GM21528 (cell line): ENCODE results near the gene EFR3B.
"Not testable (repeated sequence)": the region's sequence is repeated elsewhere in the genome, so short reads cannot be mapped to it uniquely, and the experiment has no call there.

Experiments
- ATAC-seq: cut with Tn5 transposase; IDR thresholded peaks from one replicate; pipeline ENCODE4 v1.9.1; 2021; ENCODE audit warnings: mild to moderate bottlenecking, moderate library complexity; ENCODE audit not compliant: unreplicated experiment, low FRiP score

The EFR3B gene

DNA sequence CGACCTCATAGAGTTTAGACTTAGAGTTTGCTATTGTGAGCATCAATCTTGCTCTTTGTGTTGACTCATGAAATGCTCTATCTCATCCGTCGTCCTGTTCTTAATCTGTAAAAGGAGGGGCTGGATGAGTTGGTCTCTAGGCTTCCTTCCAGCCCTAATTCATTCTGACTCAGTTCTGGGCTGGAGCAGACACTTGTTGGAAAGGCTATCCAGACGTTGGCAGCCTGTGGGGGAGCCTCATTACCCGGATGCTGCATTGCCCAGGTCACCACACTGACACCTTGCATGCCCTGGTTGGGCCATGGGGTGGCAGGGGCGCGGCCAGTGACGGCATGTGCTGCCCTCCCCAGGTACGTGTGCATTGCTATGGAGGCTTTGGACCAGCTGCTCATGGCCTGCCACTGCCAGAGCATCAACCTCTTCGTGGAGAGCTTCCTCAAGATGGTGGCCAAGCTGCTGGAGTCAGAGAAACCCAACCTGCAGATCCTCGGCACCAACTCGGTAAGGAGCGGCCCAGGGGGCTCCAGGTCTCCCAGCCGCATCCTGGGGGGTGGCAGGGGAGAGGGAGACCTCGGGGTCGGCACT, 61.5 kb downstream of the EFR3B start:
- ATAC-seq = no peak

DNA sequence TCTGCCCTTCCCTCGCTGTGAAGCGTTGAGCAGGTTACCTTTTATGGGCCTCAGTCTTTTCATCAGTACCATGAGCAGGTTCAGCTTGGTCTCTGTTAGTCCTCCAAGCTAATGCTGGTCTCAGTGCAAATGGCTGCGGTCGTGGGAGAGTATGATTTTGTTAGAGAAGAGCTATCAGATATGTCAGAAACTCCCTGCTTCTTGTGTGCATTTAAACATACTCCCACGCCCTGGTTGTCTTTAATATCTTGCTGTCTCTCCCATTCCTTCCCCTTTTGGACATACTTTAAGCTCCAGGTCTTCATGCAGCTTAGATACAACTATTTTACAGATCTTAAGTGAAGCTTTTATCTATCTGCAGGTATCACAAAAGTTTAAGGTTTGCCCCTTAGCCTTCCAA, 62.9 kb downstream of the EFR3B start:
- ATAC-seq = no peak

DNA sequence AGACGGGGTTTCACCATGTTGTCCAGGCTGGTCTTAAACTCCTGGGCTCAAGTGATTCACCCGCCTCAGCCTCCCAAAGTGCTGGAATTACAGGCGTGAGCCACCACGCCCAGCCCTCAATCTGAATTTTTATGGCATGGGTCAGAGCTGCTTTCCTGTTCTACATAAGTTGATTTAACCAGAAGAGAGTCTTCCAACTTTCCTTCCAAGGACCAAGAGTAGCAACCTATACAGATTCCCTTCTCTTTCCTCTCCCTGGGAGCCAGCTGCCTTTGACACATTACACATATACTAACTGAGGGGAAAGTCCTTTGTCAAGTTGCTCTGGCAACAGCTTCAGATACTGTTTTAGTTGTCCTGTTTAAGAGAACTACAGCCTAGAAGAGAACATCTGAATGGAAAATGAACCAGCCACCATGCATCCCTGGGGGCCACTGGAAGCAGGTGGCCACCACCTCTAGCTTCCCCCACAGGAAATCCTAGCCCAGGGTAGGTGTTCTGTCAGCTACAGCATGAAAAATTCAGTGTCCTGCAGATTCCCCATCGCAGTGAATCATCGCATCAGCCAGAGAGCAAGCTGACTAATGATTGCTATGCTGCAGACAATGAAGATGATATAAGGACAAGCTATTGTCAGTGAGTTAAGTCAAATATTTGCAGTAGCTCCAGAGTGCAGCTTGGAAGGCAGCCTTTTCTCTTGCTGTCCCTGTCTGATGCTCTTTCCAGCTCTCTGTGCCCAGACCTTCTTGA, 63.6 kb downstream of the EFR3B start:
- ATAC-seq = no peak

DNA sequence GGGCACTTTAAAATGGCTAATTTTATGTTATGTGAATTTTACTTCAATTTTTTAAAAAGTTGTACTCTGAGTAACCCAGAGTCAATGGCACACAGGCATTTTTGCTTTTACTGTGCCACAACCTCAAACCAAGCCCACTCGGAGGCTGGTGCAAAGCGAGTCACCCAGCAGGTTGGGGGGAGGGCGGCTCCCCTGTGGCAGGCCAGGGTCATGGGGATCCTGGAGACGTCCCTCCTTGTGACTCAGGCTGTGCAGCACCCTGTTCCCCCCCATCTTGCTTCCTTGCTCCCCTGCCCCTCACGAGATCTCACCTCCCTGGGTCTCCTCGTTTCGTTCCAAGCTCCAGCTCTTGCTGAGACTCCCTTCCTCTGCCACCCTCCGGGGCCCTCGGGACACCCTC, 67.9 kb downstream of the EFR3B start:
- ATAC-seq = no peak

DNA sequence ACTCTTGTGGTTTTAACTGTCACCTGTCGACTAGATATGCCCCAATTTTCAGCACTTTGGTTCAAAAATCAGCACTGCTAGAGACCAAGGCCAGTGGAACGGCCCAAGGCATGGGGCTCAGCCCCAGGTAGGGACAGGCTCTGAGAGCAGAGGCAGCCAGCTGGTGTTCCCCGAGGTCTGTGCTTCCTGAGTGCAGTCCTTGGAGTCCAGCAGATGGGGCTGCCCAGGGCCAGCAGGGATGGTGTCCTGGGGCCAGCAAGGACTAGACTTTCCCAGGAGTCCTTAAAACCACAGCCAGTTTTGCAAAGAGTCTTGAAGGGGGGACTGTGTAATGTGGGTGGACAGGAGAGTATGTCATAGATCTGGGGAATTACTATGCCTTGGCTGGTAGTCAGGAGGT, 70.2 kb downstream of the EFR3B start:
- ATAC-seq = no peak

DNA sequence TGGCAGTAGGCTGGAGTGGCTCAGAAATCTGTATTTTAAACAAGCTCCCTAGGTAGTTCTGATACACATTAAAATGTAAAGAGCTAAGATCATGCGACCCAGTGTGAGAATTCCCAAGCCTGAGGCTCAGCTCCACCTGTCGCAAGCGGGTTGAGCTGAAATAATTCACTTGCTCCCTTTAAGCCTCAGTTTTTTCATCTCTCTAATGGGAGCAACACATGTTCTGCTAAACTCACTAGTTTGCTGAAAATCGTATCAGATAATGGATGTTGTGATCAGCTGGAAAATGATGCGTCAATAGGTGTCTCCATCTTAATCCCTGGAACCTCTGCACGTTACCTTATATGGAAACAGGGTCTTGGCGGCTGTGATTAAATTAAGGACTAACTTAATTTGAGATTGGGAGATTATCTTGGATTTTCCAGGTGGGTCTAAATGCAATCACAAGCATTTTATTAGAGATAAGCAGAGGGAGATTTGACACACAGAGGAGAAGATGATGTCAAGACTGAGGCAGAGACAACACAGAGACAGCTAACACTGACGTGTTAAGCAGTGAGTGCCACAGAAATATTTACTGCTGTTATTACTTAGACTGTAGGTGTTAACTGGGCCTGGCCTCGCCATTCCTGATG, 73.5 kb downstream of the EFR3B start:
- no peak for ATAC-seq

DNA sequence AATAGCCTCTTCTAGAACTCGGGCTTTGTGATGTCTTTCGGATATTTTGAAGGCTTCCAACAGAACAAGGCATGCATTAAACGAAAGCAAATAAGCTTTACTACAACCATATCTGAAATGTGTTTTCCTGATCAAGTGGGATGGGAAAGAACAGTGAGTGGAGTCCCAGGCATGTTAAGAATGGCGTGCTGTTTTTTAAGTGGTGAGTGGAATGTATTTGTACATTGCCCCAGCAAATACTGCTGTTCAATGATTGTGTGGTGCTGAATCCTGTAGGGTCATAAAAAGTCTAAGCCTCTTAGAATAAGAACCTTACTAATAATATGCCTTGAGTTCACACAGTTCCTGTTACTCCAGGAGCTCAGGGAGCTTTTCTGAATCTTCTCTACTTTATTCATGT, 74.0 kb downstream of the EFR3B start:
- no peak for ATAC-seq

DNA sequence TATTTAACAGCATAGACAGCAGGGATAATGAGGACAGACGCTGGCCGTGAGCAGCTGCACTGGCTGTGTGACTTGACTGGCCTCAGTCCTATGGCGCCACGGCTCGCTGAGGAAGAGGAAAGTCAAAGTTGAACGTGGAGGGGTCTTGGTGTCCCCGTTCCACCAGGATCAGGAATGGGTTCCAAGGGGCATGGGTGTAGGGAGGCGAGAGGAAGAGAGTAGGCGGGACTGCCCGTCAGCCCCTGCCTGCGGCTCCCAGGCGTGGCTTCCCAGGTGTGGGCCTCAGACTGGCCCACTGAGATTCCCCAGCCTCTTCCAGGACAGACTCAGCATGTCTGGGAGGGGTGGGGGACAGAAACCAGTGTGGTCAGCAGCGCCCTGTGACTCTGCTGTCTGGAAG, 75.1 kb downstream of the EFR3B start:
- ATAC-seq = no peak

DNA sequence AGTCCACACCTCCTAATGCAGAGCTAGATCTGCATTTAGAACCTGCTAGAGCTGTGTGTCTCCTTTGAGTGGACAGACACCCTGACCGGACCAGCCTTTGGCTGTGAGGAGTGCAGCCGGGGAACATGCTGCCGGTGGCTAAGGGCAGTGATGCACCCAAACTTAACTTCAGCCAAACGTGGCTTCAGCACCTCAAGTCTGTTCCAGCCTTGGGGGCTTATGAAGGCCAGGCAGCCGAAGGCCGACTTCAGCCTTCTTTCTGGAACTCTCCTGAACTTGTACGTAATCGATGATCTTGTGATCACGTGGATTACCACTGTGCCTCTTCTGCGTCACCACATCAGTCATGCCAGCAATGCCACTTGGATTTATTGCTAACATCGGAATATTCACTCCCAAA, 77.4 kb downstream of the EFR3B start:
- no peak for ATAC-seq

DNA sequence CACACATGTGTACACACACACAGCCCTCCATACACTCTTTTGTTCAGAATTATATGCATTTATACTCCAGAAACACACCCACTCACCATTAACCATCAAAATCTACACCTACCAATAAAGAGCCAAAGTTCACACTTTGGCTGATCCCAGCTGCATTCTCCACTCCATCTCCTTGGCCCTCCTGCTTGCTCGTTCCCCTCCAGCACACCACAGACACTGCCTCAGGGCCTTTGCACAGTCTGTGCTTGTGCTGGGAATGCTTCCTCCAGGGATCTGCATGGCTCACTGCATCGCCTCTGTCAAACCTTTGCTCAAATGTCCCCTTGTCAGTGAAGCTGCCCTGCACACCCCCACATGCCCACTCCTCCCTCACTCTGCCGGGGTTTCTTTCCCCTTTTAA, 80.5 kb downstream of the EFR3B start:
- no peak for ATAC-seq

DNA sequence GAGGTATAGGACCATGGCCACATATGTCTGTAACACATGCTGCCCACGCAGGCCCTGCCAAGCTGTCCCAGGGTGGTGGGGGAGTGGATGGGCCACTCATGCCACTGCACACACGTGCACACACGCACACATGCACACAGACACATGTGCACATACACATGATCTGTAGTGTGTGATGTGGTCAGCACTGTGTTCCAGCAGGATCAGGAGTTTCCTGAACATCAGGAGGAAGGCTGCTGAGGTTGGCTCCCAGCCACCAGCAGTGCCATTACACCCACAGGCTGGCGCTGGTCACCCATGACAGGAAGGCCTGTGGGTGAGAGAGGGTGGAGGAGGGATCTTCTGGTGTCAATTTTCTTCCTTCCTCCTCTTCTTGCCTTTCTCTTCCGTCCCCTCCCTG, 81.8 kb downstream of the EFR3B start:
- no peak for ATAC-seq

DNA sequence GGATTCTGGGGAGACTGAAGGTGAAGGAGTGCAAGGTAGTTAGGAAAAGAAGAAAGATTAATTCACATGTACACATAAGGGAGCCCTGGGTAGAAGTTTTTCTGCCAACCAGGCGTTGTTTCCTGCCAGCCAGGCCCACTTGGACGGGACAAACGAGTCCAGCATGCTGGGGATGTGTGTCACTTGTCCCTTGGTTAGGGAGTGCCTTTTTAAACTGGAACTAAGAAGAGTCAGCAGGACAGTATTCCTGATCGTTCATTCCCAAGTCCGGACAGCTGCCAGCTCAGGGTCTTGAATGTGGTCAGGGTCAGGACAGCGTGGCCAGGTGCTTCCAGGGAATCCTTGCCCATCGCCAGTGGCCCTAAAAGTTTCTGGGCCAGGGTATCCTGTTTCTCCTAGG, 83.3 kb downstream of the EFR3B start:
- no peak for ATAC-seq

DNA sequence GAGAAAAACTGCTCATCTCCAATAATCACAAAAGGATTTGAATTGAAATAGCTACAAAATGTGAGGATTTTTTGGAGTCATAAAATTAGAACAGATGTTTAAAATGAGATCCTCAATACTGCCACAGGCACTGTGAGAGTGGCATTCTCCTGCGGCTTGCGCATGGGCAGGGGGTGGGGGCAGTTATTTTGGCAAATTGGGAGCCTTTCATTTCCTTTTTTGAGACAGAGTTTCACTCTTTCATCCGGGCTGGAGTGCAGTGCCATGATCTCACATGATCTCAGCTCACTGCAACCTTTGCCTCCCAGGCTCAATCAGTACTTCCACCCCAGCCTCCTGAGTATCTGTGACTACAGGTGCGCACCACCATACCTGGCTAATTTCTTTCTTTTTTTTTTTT, 84.1 kb downstream of the EFR3B start:
- ATAC-seq = no peak

DNA sequence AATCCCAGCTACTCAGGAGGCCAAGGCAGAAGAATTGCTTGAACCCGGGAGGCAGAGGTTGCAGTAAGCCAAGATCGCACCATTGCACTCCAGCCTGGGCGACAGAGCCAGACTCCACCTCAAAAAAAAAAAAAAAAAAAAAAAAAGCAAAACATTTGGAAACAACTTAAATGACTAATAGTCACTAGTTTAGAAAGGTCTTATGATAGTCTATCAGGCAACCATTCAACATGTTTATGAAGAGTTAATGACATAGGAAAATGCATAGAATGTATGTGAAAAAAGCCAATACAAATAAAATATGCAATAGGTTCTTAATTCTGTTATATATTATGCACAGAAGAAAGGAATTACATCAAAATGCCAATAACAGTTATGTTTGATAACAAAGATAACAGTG, 85.2 kb downstream of the EFR3B start:
- ATAC-seq = not testable (repeated sequence)

DNA sequence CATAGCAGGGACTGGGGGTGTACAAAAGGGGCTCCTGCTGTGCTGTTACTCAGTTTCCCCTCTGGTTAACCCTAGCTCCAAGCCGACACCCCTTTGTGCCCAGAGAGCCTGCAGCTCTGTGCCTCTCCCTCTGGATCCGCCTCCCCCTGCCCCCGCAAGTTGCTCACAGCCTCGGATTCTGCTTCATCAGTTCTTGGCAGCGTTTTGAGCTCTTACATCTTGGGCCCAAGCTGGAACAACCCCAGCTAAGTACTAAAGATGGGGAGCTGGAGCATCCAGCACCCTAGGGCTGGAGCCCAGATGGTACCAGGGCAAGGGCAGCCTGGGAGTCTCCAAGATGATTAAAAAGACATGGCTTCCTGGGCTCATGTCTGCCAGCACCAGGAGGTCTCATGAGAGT, 85.8 kb downstream of the EFR3B start:
- no peak for ATAC-seq

DNA sequence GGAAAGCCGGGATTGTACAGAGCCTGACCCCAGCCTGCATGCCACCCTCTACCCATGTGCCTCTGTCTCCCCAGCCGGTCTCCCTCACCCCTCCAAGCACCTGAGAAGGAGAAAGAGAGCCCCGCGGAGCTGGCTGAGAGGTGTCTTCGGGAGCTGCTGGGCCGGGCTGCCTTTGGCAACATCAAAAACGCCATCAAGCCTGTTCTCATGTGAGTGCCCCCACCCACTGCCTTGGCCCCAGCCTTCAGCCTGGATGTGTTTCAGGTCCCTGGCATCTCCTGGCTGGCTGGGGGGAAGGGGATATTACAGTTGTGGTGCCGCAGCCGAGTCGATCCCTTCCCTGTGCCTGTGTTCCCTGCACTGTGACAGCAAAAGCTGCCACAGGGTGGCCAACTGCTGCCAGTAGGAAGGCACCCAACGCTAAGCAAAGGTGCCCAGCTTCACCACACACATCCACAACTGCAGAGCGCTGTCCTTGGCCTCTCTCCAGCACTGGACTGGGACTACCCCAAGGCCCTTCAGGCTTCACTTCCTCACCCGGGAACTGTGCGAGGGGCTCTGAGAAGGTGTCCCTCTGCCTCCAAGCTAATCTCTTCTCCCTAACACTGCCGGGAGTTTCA, 88.1 kb downstream of the EFR3B start:
- ATAC-seq = no peak

DNA sequence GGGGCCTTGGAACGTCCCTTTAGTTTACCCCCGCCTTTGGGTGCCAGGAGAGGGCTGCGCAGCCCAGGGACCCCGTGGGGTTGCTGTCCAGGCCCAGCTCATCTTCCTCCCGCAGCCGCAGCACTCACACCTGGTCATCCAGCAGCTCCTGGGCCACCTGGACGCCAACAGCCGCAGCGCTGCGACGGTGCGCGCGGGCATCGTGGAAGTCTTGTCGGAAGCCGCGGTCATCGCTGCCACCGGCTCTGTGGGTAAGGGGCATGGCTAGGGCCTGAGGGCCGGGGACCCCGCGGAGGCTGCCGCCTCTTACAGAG, 89.3 kb downstream of the EFR3B start:
- no peak for ATAC-seq

DNA sequence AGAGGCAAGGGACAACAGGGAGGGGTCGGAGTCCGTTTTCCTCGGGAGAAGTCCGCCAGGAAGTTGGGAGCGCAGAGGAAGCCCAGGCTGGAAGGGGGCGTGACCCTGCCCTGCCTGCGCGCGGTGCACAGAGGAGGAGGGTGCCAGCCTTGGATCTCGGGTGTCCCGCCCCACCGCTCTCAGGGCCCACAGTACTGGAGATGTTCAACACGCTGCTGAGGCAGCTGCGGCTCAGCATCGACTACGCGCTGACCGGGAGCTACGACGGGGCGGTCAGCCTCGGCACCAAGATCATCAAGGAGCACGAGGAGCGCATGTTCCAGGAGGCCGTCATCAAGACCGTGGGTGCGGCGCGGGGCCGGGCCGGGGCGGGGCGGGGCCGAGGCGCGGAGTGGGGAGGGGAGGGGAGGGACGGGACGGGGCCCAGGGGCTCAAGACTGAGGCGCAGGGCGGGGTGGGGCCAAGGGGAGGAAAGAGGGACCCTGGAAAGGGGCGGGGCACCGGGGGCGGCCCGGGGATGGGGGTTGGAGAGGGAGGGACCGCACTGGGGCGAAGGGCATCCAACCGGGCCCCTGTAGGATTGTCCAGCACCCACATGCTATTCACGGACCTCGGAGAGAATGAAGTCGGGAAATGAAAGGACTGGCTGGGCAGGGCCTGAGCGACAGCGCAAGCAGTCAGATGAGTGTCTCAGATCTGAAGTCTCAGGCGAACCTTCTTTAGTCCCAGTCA, 89.9 kb downstream of the EFR3B start:
- ATAC-seq = no peak

DNA sequence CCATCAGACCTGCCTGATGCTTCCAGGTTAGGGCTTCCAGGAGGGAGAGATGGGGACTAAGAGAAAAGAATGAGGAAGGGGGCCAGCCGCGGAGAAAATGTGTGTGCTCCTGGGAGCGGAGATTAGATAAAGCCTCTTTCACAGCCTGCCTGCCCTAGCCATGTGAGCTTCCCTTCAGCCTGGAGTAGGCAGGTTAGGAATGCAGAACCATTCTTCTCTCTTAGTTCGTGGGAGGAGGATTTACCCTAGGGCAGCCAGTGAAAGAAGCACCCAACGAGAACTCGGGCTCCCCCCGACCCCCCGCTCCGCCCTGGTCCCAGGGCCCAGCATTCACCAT, 90.4 kb downstream of the EFR3B start:
- no peak for ATAC-seq

DNA sequence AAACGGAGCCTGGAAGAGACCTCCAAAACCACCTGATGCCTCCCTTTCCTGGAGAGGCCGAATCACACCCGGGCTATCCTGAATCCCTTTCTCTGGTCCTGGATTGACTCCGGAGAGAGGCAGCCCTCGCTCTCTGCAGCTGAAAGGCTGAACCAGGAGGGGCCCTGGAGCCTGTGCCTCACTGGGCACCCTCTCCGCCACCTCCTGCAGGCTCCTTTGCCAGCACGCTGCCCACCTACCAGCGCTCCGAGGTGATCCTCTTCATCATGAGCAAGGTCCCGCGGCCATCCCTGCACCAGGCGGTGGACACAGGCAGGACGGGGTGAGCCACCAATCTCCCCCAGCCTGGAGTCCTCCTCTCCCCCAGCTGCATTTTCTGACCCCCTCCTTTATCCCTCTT, 90.8 kb downstream of the EFR3B start:
- no peak for ATAC-seq

DNA sequence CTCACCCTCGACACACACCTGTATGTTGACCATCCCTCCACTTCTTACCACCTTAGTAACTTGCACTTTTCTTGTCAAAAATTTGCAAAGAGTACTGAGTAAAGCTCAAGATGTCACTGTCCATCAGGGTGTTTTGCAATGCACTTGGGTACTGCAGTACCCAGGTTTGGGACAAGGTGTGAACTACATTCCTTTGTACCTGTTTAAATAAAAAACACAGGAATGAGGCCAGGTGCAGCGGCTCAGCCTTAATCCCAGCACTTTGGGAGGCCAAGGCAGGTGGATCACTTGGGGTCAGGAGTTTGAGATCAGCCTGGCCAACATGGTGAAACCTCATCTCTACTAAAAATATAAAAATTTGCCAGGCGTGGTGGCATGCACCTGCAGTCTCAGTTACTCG, 98.7 kb downstream of the EFR3B start:
- ATAC-seq = not testable (repeated sequence)
